WERI-Rb-1 (cell line): ENCODE data around the gene MB21D2.

Experiments
- DNase-seq: peaks from one replicate; pipeline ENCODE4 v3.0.0-alpha.2; 2020
- H3K27ac ChIP-seq: fragments of 250-450 bp; sonication (Bioruptor Pico); 2 replicates; pipeline ENCODE4 v1.5.1; 2020; ENCODE audit warnings: mild to moderate bottlenecking, moderate library complexity
- H3K27me3 ChIP-seq: fragments of 250-450 bp; sonication (Bioruptor Pico); 2 replicates; pipeline ENCODE4 v1.5.1; 2021; ENCODE audit warnings: mild to moderate bottlenecking, low read depth, moderate library complexity; ENCODE audit not compliant: insufficient read depth, severe bottlenecking
- H3K36me3 ChIP-seq: fragments of 250-450 bp; sonication (Bioruptor Pico); 2 replicates; pipeline ENCODE4 v1.5.1; 2020; ENCODE audit warnings: mild to moderate bottlenecking, moderate library complexity
- H3K4me3 ChIP-seq: 2 replicates; pipeline ENCODE4 v1.5.1; 2011; ENCODE audit warnings: low read depth, mild to moderate bottlenecking, control low read depth, low read length
- H3K9me3 ChIP-seq: fragments of 250-450 bp; sonication (Bioruptor Pico); 2 replicates; pipeline ENCODE4 v1.5.1; 2021; ENCODE audit warnings: mild to moderate bottlenecking, moderate library complexity; ENCODE audit not compliant: severe bottlenecking
- TF ChIP-seq, protein P1 (sequence below): IDR thresholded peaks from 2 replicates; pipeline ENCODE4 v1.5.1; 2011; ENCODE audit warnings: low read depth, mild to moderate bottlenecking, control low read depth, inconsistent platforms, low read length

Gene MB21D2

GRCh38 chr3:192819001-192819569 is 98.6 kb downstream of the MB21D2 start:
- H3K27ac ChIP-seq = no peak overlapping the region

GRCh38 chr3:192818126-192818525 is 99.5 kb downstream of the MB21D2 start:
- no peaks in the 10 kb centered on the region for H3K9me3 ChIP-seq
- no peak overlapping the region for H3K4me3 ChIP-seq
- no peaks in the 10 kb centered on the region for H3K27me3 ChIP-seq
- H3K27ac ChIP-seq = no peak overlapping the region
- DNase-seq = no peak
- TF ChIP-seq, protein P1, sequence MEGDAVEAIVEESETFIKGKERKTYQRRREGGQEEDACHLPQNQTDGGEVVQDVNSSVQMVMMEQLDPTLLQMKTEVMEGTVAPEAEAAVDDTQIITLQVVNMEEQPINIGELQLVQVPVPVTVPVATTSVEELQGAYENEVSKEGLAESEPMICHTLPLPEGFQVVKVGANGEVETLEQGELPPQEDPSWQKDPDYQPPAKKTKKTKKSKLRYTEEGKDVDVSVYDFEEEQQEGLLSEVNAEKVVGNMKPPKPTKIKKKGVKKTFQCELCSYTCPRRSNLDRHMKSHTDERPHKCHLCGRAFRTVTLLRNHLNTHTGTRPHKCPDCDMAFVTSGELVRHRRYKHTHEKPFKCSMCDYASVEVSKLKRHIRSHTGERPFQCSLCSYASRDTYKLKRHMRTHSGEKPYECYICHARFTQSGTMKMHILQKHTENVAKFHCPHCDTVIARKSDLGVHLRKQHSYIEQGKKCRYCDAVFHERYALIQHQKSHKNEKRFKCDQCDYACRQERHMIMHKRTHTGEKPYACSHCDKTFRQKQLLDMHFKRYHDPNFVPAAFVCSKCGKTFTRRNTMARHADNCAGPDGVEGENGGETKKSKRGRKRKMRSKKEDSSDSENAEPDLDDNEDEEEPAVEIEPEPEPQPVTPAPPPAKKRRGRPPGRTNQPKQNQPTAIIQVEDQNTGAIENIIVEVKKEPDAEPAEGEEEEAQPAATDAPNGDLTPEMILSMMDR = no peak
- H3K36me3 ChIP-seq = no peaks in the 10 kb centered on the region

More at GRCh38 chr3:192819001-192819569, 98.6 kb downstream of the MB21D2 start:
- H3K4me3 ChIP-seq = no peak overlapping the region
- no peaks in the 10 kb centered on the region for H3K36me3 ChIP-seq
- H3K9me3 ChIP-seq = no peaks in the 10 kb centered on the region
- no peaks in the 10 kb centered on the region for H3K27me3 ChIP-seq
- TF ChIP-seq, protein P1 = no peak
- DNase-seq = no peak

DNA sequence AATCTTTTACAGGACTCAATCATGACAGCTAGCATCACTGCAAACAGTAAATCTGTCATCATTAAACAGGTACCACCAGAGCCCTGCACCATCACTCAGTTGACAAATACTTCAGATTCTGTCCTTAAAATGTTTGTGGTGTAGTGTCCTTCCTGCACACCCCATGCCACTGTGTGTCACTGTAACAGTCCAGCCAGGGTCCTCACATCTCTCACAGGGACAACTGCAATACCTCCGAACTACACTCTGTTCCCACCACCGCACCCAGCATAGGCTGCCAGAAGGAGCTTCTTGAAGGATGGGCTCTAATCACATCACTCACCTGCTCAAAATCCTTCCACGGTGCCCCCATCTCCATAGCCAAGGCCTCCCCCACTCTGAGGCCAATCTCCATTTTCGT is 100.2 kb downstream of the MB21D2 start:
- no peaks in the 10 kb centered on the region for H3K9me3 ChIP-seq
- no peaks in the 10 kb centered on the region for H3K27me3 ChIP-seq
- no peak overlapping the region for H3K4me3 ChIP-seq
- H3K36me3 ChIP-seq = no peaks in the 10 kb centered on the region
- no peak for DNase-seq
- no peak overlapping the region for H3K27ac ChIP-seq
- TF ChIP-seq, protein P1 = no peak

DNA sequence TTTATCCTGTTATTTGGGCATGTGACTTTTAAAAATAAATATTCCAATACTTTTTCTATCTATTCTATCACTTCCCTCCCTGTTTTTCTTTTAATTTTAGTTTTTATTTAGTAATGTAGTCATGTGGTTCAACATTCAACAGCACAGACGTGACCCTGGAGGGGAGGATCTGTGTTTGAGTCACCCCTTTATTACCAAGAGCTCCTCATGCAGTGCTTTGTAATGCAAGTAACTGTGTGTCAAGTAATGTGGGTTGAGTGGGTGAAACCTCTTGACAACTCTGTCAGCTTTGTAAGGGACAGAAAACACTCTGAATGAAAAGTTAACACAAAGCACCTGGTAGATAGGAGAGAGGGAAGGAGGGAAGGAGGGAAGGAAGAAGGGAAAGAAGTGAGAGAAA is 100.6 kb downstream of the MB21D2 start:
- no peak for DNase-seq
- H3K4me3 ChIP-seq = no peak overlapping the region
- TF ChIP-seq, protein P1 = no peak
- H3K27ac ChIP-seq = no peak overlapping the region
- no peaks in the 10 kb centered on the region for H3K27me3 ChIP-seq
- no peaks in the 10 kb centered on the region for H3K36me3 ChIP-seq
- no peaks in the 10 kb centered on the region for H3K9me3 ChIP-seq

DNA sequence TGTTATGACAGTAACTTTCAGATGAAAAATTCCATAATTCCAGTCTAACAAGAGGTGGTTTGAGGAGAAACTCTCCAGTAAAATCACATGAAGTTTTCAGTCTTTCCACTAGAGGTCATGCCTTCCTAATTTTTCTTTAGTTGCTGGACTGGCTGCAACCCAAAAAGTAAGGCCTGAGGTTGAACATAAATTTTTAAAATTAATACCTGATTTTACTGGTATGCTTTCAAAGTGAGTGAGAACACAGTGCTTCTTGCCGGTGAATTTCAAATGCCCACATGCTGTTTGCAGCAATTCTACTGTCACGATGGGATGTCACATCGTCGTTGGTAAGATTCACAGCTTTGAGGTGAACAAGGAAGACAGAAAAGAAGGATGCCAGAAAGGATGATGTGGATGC is 101.3 kb downstream of the MB21D2 start:
- no peak for DNase-seq
- Histone ChIP-seq H3K36me3 (no peaks in the 10 kb centered on the region), H3K27me3 (no peaks in the 10 kb centered on the region), H3K27ac (no peak overlapping the region), H3K4me3 (no peak overlapping the region), H3K9me3 (no peaks in the 10 kb centered on the region)
- TF ChIP-seq, protein P1 = 0 out of 2 replicates have a peak, but pooled peaks have one; percentile 16
